HG03025 (cell line): Measurements from ENCODE around the gene COL6A5.
"Not testable (repeated sequence)": the region's sequence is repeated elsewhere in the genome, so short reads cannot be mapped to it uniquely, and the experiment has no call there.

Experiments used
- ATAC-seq: cut with Tn5 transposase; IDR thresholded peaks from one replicate; pipeline ENCODE4 v1.9.1; 2021; ENCODE audit warnings: mild to moderate bottlenecking, moderate library complexity; ENCODE audit not compliant: unreplicated experiment, low FRiP score

Gene COL6A5

GRCh38 chr3:130430266-130430665 lies 84.8 kb downstream of the COL6A5 start:
- no peak for ATAC-seq

GRCh38 chr3:130432086-130432485 lies 86.6 kb downstream of the COL6A5 start:
- ATAC-seq = not testable (repeated sequence)

GRCh38 chr3:130433306-130433705 lies 87.8 kb downstream of the COL6A5 start:
- no peak for ATAC-seq

- no peak for ATAC-seq
Observed at GRCh38 chr3:130442284-130442683, 96.8 kb downstream of the COL6A5 start.

GRCh38 chr3:130446840-130447239 lies 101.4 kb downstream of the COL6A5 start:
- not testable (repeated sequence) for ATAC-seq

- ATAC-seq = not testable (repeated sequence)
Observed at GRCh38 chr3:130448155-130448554, 102.7 kb downstream of the COL6A5 start.

- no peak for ATAC-seq
Observed at GRCh38 chr3:130456540-130456939, 111.1 kb downstream of the COL6A5 start.

GRCh38 chr3:130457671-130458070 lies 112.2 kb downstream of the COL6A5 start:
- ATAC-seq = no peak

- ATAC-seq = no peak
Observed at GRCh38 chr3:130459944-130460343, 114.5 kb downstream of the COL6A5 start.

GRCh38 chr3:130462089-130462488 lies 116.6 kb downstream of the COL6A5 start:
- no peak for ATAC-seq

GRCh38 chr3:130463221-130463620 lies 117.7 kb downstream of the COL6A5 start:
- no peak for ATAC-seq

GRCh38 chr3:130465521-130465920 lies 120.0 kb downstream of the COL6A5 start:
- no peak for ATAC-seq

- no peak for ATAC-seq
Observed at GRCh38 chr3:130468311-130468710, 122.8 kb downstream of the COL6A5 start.

GRCh38 chr3:130470126-130470525 lies 124.7 kb downstream of the COL6A5 start:
- ATAC-seq = no peak

- no peak for ATAC-seq
Observed at GRCh38 chr3:130473416-130473815, 127.9 kb downstream of the COL6A5 start.

- ATAC-seq = no peak
Observed at GRCh38 chr3:130480736-130481135, 135.3 kb downstream of the COL6A5 start.

GRCh38 chr3:130488288-130488687 lies 142.8 kb downstream of the COL6A5 start:
- ATAC-seq = no peak

- ATAC-seq = no peak
Observed at GRCh38 chr3:130488769-130489450, 143.4 kb downstream of the COL6A5 start.

- no peak for ATAC-seq
Observed at GRCh38 chr3:130490241-130490640, 144.8 kb downstream of the COL6A5 start.

GRCh38 chr3:130491431-130491830 lies 146.0 kb downstream of the COL6A5 start:
- no peak for ATAC-seq

GRCh38 chr3:130504701-130505100 lies 159.2 kb downstream of the COL6A5 start:
- no peak for ATAC-seq

- ATAC-seq = no peak
Observed at GRCh38 chr3:130506031-130506430, 160.6 kb downstream of the COL6A5 start.

GRCh38 chr3:130507746-130508145 lies 162.3 kb downstream of the COL6A5 start:
- ATAC-seq = no peak
